ENCODE data around the gene ZDHHC21.
"Not testable (repeated sequence)": the region's sequence is repeated elsewhere in the genome, so short reads cannot be mapped to it uniquely, and the experiment has no call there.

ZDHHC21 gene

DNA sequence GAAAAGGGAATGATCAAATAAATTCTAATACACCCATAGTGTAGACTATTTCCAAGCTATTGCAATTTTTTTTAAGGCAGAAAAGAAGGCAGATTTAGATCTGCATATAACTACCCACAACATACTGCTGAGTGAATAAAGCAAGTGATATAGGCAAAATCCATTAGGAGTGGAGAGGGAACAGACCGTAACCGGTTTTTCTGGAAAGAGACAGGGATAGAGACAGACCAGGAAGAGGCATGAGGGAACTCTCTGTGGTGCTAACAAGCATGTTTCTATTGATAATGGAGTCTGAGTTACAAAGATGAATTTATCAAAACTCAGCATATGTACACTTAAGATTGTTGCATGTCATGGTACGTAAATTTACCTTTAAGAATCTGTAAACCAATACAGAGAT, 14.5 kb downstream of the ZDHHC21 start:
- no peak for DNase-seq

DNA sequence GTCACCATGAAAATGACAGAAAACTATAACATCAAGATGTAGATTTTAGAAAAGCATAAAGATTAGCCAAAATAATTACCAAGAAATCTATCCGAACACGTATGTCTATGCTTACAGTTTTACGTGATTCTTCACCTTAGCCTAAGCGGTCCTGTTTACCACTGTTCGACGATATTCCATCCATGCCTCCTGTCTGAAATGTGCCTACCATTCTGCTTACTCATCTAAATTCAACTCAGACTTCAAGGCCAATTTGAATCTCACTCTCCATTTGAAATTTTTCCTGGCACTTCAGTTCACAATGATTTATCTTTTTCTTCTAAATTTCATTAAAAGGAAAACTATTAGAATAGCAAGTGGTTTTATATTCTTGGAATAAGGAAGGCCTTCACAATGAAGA, 15.4 kb downstream of the ZDHHC21 start:
- DNase-seq, result no peak

- DNase-seq, result no peak
Observed at GRCh38 chr9:14677396-14677795, 15.8 kb downstream of the ZDHHC21 start.

DNA sequence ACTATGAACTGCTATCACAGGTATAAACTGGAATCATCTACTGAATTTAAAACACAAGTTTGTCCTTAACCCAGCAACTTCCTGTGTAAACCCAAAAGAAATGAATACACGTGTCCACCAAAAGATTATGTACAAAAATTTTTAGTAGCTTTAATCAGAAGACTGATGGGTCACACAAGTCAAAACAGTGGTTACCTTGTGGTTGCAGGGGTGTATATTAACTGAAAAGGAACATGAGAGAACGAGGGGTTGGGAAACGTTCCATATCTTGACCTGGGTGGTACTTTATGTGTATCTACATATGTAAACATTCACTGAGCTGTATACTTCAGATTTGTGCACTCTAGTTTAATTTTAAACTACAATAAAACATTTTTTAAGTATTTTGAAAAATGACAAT, 18.6 kb downstream of the ZDHHC21 start:
- DNase-seq, result no peak

GRCh38 chr9:14671377-14671776, 21.9 kb downstream of the ZDHHC21 start:
- no peak for DNase-seq

GRCh38 chr9:14670718-14671117, 22.5 kb downstream of the ZDHHC21 start:
- DNase-seq, result no peak

GRCh38 chr9:14664022-14664421, 29.2 kb downstream of the ZDHHC21 start:
- not testable (repeated sequence) for DNase-seq

- DNase-seq, result no peak
Observed at GRCh38 chr9:14662060-14662453, 31.2 kb downstream of the ZDHHC21 start.

DNA sequence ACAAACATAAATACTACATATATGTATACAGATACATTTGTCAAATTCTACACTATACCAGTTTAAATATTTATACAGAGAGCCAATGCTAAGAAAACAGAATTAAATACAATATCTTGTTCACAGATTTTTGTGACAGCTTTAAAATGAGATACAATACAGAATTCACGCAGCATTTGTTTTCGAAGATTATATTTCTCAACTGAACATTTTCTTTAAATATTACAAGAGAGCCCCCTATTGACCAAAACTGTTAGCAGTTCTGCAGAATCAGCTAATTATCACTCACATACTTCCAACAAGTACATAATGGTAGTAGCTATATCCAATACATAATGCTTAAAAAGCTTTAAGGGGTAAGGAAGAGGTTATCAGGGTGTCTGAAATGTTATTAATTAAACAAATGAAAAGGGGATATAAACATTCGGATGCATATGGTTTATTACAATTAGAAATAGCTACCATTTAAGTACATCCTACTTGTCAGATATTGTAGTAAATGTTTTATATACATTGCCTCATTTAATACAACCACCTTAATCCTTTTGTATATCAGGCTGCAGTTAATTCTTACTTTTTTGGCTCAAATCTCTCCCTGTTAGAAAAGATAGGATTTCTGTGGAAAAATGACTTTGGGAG, 31.7 kb downstream of the ZDHHC21 start:
- DNase-seq, result no peak

- no peak for DNase-seq
Observed at GRCh38 chr9:14660721-14661120, 32.5 kb downstream of the ZDHHC21 start.

DNA sequence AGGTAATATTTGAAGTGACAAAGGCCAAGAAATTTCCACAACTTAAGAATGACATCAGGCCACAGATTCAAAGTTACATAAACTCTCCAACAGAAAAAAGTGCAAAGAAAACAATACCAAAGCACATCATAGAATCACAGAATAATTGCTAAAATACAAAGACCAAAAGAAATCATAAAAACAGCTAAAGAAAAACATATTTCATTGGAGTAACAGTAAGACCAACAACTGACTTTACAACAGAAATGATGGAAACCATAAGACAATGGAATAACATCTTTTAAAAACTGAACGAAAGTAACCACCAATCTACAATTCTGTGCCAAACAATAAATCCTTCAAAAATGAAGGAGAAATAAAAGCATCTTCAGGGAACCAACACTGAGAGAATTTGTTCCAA, 38.3 kb downstream of the ZDHHC21 start:
- no peak for DNase-seq

- DNase-seq, result no peak
Observed at GRCh38 chr9:14653511-14653910, 39.7 kb downstream of the ZDHHC21 start.

- DNase-seq, result no peak
Observed at GRCh38 chr9:14652729-14653377, 40.4 kb downstream of the ZDHHC21 start.

DNA sequence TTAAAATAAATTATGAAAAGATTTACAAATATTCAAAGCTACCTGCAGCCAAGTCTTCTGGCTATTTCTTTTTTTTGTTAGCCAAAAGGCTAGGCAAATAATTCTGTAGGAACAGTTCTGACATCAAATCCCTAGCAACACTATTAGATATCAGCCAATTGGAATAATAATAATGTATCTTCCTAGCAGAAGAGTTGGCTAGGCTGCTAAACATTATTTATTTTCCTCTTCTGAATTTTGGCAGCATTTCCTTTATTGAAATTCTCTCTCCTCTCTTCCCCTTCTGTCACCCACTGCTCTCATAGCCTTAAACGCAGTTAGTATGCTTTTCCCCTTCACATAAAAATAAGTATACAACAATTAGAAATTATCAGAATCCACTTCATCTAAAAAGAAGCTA, 42.6 kb downstream of the ZDHHC21 start:
- DNase-seq, result no peak

DNA sequence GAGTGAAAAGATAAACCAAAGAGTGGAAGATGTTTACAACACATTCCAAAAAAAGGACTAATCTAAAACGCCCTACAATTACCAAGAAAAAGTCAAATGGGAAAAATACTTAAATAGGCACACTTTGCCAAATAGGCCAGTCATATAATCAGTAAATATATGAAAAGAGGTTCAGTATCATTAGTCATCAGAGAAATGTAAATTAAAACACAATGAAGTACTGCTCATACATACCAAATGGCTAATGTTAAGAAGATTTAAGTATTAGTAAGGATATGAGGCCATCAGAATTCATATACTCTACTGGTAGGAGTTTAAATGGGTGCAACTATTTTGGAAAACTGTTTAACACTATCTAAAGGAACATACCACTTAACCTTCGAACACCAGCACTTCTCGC, 47.6 kb downstream of the ZDHHC21 start:
- DNase-seq, result no peak

DNA sequence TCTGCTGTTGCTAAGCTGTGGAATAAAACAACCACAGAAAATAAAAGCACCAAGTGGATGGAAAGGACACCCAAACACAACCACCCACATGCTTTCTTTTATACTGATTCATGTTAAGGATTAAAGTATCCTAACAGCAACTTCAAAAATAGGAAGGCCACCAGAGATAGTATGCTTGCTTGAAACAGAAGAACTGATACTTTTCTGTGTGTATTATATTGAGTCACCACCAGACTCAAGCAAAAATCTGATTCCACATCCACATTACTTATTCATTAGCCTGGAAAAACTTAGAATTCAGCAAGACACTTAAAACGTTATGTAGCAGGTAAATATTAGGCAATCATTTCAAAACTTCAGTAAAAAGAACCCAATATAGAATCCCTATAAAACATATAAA, 52.3 kb downstream of the ZDHHC21 start:
- no peak for DNase-seq

- no peak for DNase-seq
Observed at GRCh38 chr9:14640294-14640693, 52.9 kb downstream of the ZDHHC21 start.

DNA sequence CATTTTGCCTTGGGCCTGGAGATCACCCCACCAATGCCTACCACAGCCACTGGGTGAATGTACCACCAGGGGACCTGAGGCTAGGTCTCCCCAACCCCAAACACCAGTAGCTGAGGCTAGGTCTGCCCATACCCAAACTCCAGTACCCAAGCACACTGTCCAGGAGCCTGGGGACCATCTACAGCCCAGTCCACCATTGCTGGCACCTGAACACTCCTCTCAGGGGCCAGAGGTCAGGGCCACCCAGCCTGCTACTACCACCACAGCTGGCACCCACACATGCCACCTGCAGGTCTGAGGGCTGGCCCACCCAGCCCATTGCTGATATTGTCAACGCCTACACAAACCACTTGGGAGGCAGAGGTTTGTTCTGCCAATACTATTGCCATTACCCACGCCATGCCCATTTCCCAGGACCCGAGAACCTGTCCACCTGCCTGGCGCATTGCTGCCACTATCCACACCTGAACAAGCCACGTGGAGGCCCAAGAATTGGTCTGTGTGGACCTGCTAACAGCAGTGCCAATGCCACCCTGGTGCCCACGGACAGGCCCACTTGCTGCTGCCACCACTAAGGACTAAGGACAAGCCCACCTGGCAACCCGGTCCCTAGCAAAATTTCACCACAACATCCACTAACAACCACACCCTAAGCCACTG, 59.2 kb downstream of the ZDHHC21 start:
- no peak for DNase-seq

DNA sequence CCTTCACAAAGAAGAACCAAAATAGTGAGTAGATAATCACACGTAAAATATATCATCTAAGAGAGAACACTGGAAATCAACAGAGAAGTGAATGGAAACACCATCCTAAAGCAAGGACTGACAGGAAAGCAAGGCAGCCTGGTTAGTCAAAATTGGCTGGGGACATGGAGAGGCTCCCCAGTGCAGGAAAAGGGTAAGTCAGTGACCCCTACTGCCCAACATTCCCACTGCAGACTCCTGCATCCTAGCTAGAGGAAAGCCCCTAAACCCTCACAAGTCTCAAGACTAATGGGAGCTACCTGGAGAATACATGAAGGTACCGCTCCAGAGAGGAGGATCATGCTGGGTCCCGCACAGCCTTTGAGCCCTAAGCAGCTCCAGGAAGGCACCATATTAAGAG, 60.1 kb downstream of the ZDHHC21 start:
- no peak for DNase-seq

DNA sequence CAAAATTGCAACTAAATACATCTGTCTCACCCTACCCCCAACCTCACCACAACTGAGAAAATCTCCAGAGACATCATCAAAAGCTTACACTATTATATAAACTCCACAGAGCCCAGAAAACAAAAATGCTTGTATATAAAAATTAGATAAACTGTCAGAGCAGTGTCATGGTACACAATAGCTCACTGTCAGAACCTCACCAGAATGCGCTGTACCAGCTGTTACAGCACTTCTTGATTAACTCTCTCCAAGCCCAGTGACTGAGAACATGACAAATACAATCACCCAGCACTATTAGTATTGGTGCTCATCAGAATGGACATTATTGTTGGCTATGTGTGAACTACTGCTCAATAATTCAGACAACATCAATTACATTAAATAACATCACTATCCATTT, 65.7 kb downstream of the ZDHHC21 start:
- no peak for DNase-seq

- DNase-seq, result no peak
Observed at GRCh38 chr9:14618836-14619420, 74.3 kb downstream of the ZDHHC21 start.

DNA sequence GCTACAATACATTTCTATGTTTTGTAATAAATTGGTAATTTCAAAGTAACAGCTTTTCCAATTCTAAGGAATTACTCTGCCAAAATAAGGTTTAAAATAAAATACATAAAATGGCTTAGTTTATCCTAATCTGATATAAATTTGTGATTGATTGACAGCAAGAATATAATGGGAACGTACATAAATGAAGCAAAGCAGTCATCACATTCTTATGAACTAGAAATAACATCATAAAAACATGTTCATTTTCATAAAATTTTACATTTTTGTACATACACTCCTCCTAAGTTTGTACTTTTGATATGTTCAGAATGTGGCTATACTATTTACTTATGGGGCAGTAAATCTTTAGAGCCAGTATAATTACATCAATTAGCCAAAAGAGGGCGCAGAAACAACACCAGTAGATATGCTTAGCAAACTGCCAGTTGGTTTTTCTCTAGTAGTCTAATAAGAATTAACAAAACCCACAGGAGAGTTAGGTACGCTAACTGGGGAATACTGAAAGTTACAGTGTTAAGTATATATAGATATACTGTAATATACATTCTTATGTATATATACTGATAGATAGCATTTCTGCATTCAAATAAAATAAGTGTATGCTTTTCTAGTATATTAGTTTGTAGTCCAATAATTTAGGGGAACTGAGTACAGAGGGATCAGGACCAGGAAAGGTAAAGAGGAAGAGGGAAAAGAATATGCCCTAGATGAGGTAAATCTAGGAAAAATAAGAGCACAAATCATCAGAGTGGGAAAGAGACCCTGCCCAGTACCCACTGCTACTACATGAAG, 76.8 kb downstream of the ZDHHC21 start:
- no peak for DNase-seq

GRCh38 chr9:14608540-14608939, 84.7 kb downstream of the ZDHHC21 start:
- DNase-seq, result no peak
